ENCODE measurements around the gene WRNIP1. TPM values are rescaled to one million over a fixed set of nuclear protein-coding genes. Genes with fewer than 3 reads are reported as not detected.

WRNIP1 gene
- total and polyA plus RNA-seq, 9 of the 15 experiments (the other 6 are each of a cell fraction or from before 2014, with no cell fraction given), result 13.2 to 63.6 (median 48.6) TPM

DNA sequence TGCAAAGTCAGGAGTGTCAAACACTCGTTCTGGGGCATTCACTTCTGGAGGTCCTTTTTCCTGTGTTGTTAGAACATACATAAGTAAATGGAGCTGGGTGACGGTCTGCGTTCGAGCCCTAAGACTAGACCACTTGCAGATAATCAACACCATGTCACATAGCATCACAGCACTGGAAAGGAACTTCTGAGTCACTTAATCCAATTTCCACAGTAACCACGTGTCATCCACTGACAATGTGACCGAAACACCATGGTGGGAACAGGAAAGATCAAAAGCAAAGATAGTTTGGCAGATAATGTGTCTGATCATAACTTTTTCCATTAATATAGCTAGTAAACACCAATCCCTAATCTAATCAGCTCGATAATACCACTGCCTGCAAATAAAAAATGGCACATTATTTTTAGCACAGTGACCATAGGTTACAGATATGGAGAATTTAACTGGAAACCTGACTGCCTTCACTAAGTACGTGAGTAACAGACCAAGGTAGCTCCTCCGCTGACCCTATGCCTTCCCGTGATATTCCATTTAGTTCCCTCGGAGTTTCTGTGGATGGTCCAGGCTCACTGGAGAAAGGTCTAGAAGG, 34.8 kb downstream of the WRNIP1 start (continued):
- TF ChIP-seq, protein P1, sequence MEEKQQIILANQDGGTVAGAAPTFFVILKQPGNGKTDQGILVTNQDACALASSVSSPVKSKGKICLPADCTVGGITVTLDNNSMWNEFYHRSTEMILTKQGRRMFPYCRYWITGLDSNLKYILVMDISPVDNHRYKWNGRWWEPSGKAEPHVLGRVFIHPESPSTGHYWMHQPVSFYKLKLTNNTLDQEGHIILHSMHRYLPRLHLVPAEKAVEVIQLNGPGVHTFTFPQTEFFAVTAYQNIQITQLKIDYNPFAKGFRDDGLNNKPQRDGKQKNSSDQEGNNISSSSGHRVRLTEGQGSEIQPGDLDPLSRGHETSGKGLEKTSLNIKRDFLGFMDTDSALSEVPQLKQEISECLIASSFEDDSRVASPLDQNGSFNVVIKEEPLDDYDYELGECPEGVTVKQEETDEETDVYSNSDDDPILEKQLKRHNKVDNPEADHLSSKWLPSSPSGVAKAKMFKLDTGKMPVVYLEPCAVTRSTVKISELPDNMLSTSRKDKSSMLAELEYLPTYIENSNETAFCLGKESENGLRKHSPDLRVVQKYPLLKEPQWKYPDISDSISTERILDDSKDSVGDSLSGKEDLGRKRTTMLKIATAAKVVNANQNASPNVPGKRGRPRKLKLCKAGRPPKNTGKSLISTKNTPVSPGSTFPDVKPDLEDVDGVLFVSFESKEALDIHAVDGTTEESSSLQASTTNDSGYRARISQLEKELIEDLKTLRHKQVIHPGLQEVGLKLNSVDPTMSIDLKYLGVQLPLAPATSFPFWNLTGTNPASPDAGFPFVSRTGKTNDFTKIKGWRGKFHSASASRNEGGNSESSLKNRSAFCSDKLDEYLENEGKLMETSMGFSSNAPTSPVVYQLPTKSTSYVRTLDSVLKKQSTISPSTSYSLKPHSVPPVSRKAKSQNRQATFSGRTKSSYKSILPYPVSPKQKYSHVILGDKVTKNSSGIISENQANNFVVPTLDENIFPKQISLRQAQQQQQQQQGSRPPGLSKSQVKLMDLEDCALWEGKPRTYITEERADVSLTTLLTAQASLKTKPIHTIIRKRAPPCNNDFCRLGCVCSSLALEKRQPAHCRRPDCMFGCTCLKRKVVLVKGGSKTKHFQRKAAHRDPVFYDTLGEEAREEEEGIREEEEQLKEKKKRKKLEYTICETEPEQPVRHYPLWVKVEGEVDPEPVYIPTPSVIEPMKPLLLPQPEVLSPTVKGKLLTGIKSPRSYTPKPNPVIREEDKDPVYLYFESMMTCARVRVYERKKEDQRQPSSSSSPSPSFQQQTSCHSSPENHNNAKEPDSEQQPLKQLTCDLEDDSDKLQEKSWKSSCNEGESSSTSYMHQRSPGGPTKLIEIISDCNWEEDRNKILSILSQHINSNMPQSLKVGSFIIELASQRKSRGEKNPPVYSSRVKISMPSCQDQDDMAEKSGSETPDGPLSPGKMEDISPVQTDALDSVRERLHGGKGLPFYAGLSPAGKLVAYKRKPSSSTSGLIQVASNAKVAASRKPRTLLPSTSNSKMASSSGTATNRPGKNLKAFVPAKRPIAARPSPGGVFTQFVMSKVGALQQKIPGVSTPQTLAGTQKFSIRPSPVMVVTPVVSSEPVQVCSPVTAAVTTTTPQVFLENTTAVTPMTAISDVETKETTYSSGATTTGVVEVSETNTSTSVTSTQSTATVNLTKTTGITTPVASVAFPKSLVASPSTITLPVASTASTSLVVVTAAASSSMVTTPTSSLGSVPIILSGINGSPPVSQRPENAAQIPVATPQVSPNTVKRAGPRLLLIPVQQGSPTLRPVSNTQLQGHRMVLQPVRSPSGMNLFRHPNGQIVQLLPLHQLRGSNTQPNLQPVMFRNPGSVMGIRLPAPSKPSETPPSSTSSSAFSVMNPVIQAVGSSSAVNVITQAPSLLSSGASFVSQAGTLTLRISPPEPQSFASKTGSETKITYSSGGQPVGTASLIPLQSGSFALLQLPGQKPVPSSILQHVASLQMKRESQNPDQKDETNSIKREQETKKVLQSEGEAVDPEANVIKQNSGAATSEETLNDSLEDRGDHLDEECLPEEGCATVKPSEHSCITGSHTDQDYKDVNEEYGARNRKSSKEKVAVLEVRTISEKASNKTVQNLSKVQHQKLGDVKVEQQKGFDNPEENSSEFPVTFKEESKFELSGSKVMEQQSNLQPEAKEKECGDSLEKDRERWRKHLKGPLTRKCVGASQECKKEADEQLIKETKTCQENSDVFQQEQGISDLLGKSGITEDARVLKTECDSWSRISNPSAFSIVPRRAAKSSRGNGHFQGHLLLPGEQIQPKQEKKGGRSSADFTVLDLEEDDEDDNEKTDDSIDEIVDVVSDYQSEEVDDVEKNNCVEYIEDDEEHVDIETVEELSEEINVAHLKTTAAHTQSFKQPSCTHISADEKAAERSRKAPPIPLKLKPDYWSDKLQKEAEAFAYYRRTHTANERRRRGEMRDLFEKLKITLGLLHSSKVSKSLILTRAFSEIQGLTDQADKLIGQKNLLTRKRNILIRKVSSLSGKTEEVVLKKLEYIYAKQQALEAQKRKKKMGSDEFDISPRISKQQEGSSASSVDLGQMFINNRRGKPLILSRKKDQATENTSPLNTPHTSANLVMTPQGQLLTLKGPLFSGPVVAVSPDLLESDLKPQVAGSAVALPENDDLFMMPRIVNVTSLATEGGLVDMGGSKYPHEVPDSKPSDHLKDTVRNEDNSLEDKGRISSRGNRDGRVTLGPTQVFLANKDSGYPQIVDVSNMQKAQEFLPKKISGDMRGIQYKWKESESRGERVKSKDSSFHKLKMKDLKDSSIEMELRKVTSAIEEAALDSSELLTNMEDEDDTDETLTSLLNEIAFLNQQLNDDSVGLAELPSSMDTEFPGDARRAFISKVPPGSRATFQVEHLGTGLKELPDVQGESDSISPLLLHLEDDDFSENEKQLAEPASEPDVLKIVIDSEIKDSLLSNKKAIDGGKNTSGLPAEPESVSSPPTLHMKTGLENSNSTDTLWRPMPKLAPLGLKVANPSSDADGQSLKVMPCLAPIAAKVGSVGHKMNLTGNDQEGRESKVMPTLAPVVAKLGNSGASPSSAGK (IDR thresholded peaks at IDR 0.05), result peak; percentile 44
- no peak for TF ChIP-seq TAF15 (IDR thresholded peaks at IDR 0.05; ENCODE audit: low read depth, low read length)
- peak; percentile 25 to 50; a peak in 1 of 4 replicates for TF ChIP-seq FOXK2 (conservative IDR thresholded peaks at IDR 0.05 in 1 of 2, IDR thresholded peaks at IDR 0.05 in 1 of 2; ENCODE audit: low read depth in 2 of 2)
- TF ChIP-seq, protein P2, sequence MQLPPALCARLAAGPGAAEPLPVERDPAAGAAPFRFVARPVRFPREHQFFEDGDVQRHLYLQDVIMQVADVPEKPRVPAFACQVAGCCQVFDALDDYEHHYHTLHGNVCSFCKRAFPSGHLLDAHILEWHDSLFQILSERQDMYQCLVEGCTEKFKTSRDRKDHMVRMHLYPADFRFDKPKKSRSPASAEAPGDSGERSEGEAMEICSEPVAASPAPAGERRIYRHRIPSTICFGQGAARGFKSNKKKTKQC (CRISPR knock-in tag; IDR thresholded peaks at IDR 0.05), result no peak
- no peak for TF ChIP-seq HOXB6 (CRISPR knock-in tag; IDR thresholded peaks at IDR 0.05; ENCODE audit: borderline replicate concordance)
- TF ChIP-seq GATA2 (CRISPR knock-in tag; IDR thresholded peaks at IDR 0.05), result 0 out of 2 replicates have a peak, but pooled peaks have one; percentile 25
